ENCODE results near the gene OR52B2. TPM values are rescaled to one million over a fixed set of nuclear protein-coding genes. Genes with fewer than 3 reads are reported as not detected.

OR52B2 gene
- not detected in 2 replicates for total RNA-seq

GRCh38 chr11:6170226-6170625, at the start of gene OR52B2:
TSS of gene OR52B2 (minus strand) at chr11:6170326. CDS start at chr11:6170326, 0 bp downstream.
- no peak for DNase-seq (ENCODE audit: low read depth)
- TF ChIP-seq, protein P1, sequence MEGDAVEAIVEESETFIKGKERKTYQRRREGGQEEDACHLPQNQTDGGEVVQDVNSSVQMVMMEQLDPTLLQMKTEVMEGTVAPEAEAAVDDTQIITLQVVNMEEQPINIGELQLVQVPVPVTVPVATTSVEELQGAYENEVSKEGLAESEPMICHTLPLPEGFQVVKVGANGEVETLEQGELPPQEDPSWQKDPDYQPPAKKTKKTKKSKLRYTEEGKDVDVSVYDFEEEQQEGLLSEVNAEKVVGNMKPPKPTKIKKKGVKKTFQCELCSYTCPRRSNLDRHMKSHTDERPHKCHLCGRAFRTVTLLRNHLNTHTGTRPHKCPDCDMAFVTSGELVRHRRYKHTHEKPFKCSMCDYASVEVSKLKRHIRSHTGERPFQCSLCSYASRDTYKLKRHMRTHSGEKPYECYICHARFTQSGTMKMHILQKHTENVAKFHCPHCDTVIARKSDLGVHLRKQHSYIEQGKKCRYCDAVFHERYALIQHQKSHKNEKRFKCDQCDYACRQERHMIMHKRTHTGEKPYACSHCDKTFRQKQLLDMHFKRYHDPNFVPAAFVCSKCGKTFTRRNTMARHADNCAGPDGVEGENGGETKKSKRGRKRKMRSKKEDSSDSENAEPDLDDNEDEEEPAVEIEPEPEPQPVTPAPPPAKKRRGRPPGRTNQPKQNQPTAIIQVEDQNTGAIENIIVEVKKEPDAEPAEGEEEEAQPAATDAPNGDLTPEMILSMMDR (conservative IDR thresholded peaks at IDR 0.05; ENCODE audit: low read depth, low read length): no peak
- H3K4me3 ChIP-seq (ENCODE audit: low read depth, low read length): no peak within 1 kb of the TSS

GRCh38 chr11:6219359-6219758, 49.2 kb upstream of the OR52B2 start:
- H3K4me3 ChIP-seq (ENCODE audit: low read depth, low read length): no peak overlapping the region
- TF ChIP-seq, protein P1 (conservative IDR thresholded peaks at IDR 0.05; ENCODE audit: low read depth, low read length): no peak
- DNase-seq (ENCODE audit: low read depth): peak; percentile 84

DNA sequence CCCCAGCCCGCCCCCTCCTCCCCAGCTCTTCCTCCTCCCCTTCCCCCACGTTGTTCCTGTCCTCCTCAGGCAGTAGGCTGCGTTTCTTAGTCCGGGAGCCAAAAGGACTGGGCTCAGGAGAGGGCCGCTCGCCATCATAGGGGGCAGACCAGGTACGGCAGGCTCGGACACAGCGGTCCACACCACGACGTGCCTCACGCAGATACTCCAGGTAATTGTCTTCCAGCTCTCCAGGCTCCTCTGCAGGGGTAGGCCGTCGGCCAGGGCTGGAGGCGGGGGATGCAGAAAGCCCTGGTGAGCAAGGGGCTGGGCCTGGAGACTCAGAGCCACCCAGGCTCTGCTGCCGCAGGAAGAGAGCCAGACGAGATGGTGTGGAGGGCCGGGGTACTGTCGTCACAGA, 47.6 kb upstream of the OR52B2 start:
- TF ChIP-seq, protein P1 (conservative IDR thresholded peaks at IDR 0.05; ENCODE audit: low read depth, low read length): no peak
- no peak for DNase-seq (ENCODE audit: low read depth)
- H3K4me3 ChIP-seq (ENCODE audit: low read depth, low read length): no peak overlapping the region

GRCh38 chr11:6216501-6216900, 46.4 kb upstream of the OR52B2 start:
- H3K4me3 ChIP-seq (ENCODE audit: low read depth, low read length): no peak overlapping the region
- no peak for DNase-seq (ENCODE audit: low read depth)
- TF ChIP-seq, protein P1 (conservative IDR thresholded peaks at IDR 0.05; ENCODE audit: low read depth, low read length): no peak

- DNase-seq (ENCODE audit: low read depth): no peak
- no peak overlapping the region for H3K4me3 ChIP-seq (ENCODE audit: low read depth, low read length)
- TF ChIP-seq, protein P1 (conservative IDR thresholded peaks at IDR 0.05; ENCODE audit: low read depth, low read length): no peak
These were observed 44.4 kb upstream of the OR52B2 start for GRCh38 chr11:6214530-6214929.

DNA sequence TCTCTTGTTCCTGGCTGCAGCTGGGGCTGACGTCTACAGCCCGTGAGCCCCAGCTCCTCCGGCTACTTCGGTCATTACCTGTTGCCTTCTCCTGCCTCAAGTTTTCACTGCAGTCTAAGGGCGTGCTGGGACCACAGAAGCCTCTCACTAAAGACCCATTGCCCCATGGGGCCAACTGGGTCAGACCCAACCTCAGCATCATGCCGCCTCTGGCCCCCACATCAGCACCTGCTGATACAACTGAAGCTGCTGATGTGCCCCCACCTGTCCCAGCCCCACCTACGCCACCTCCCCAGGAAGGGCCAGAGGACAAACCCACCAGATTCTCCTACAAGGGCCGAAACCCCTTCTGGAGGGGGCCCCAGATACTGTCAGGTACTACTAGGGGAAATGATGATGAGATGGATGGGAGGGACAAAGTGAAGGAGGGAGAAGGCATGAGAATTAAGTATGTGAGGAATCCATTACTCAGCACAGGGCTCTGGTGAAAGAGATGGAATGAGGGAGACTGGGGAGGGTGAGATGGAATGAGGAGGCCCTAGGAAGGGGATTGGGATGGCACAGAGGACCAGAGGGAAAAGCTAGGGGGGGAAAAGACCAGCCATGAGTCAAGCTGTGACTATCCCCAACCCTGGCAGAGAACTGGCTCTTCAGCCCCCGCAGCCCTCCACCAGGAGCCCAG, 40.3 kb upstream of the OR52B2 start:
- H3K4me3 ChIP-seq (ENCODE audit: low read depth, low read length): no peak overlapping the region
- TF ChIP-seq, protein P1 (conservative IDR thresholded peaks at IDR 0.05; ENCODE audit: low read depth, low read length): no peak
- DNase-seq (ENCODE audit: low read depth): no peak

DNA sequence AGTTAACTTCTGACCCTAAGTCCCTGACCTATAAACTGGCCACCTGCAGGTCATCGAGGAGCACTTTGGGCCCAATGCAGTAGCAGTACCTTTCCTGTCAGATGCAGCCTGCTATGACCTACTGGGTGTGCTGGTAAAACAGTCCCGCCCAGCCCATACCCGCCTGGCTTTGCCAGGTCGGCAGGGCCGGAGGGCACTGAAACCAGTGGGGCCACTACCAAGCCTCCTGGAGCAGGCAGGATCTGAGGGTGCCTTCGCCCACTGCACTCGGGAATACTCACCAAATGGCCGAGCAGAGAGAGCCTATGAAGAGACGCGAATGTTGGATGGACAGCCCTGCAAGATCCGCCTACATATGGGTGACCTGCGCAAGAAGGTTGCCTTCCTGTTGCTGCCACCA, 39.7 kb upstream of the OR52B2 start:
- no peak for DNase-seq (ENCODE audit: low read depth)
- no peak overlapping the region for H3K4me3 ChIP-seq (ENCODE audit: low read depth, low read length)
- TF ChIP-seq, protein P1 (conservative IDR thresholded peaks at IDR 0.05; ENCODE audit: low read depth, low read length): no peak
